ENCODE results near the gene SMIM23. TPM values are rescaled to one million over a fixed set of nuclear protein-coding genes. Genes with fewer than 3 reads are reported as not detected.

SMIM23 gene
- total RNA-seq, 1 experiment from 2014 or later, result not detected

- H3K4me3 Mint-ChIP-seq, result no peak overlapping the region
- no peaks in the 10 kb centered on the region for H3K4me1 Mint-ChIP-seq
- H3K36me3 Mint-ChIP-seq, result no peaks in the 10 kb centered on the region
- no peaks in the 10 kb centered on the region for H3K27me3 Mint-ChIP-seq (ENCODE audit: low read depth)
- ChIA-PET POLR2A (no interaction called here), CTCF (no interaction called here)
- no peaks in the 10 kb centered on the region for H3K9me3 Mint-ChIP-seq
- no peak for DNase-seq (ENCODE audit: low spot score)
- TF ChIP-seq NFE2L1 (CRISPR knock-in tag; IDR thresholded peaks at IDR 0.05), result no peak
- TF ChIP-seq ZNF532 (CRISPR knock-in tag; IDR thresholded peaks at IDR 0.05; ENCODE audit: borderline replicate concordance), result no peak
- no peak for TF ChIP-seq NR1H2 (CRISPR knock-in tag; IDR thresholded peaks at IDR 0.05)
- TF ChIP-seq FOXP1 (CRISPR knock-in tag; IDR thresholded peaks at IDR 0.05; ENCODE audit: borderline replicate concordance), result no peak
- TF ChIP-seq ESRRA (CRISPR knock-in tag; IDR thresholded peaks at IDR 0.05; ENCODE audit: borderline replicate concordance), result no peak
- TF ChIP-seq ERG (CRISPR knock-in tag; IDR thresholded peaks at IDR 0.05), result no peak
- TF ChIP-seq ARID4B (CRISPR knock-in tag; IDR thresholded peaks at IDR 0.05; ENCODE audit: borderline replicate concordance), result no peak
- no peak for TF ChIP-seq NFYB (CRISPR knock-in tag; conservative IDR thresholded peaks at IDR 0.05; ENCODE audit: low read depth)
- TF ChIP-seq ZSCAN18 (CRISPR knock-in tag; IDR thresholded peaks at IDR 0.05), result no peak
- no peak for TF ChIP-seq MAX (CRISPR knock-in tag; IDR thresholded peaks at IDR 0.05)
- no peak for TF ChIP-seq TEAD1 (CRISPR knock-in tag; IDR thresholded peaks at IDR 0.05)
- no peak for TF ChIP-seq ELF4 (CRISPR knock-in tag; IDR thresholded peaks at IDR 0.05; ENCODE audit: low read depth)
- no peak for TF ChIP-seq ZNF396 (CRISPR knock-in tag; IDR thresholded peaks at IDR 0.05; ENCODE audit: borderline replicate concordance)
- H3K27ac Mint-ChIP-seq, result no peak overlapping the region
- ATAC-seq, result no peak
Measured at GRCh38 chr5:171796436-171796835, 10.8 kb downstream of the SMIM23 start.

- TF ChIP-seq ZNF425 (CRISPR knock-in tag; conservative IDR thresholded peaks at IDR 0.05) (no peak), USF2 (CRISPR knock-in tag; IDR thresholded peaks at IDR 0.05) (peak; percentile 41; the same call in 1 of the 2 replicates)
- Mint-ChIP-seq H3K9me3 (no peaks in the 10 kb centered on the region), H3K4me3 (no peak overlapping the region), H3K27ac (no peak overlapping the region), H3K4me1 (no peaks in the 10 kb centered on the region), H3K27me3 (ENCODE audit: low read depth) (no peaks in the 10 kb centered on the region), H3K36me3 (no peaks in the 10 kb centered on the region)
- no peak for DNase-seq (ENCODE audit: low spot score)
- ChIA-PET CTCF (interaction anchor here (1.1 to 1.8 kb wide), 3 partner anchors 12 to 379 kb away, joined by 3 to 5 read pairs (median 4); no protein-coding TSS in a partner anchor), POLR2A (no interaction called here)
- ATAC-seq, result peak; percentile 63
Measured at GRCh38 chr5:171797543-171797942, 11.9 kb downstream of the SMIM23 start.
